Amniotic epithelial cell (primary cell): Measurements from ENCODE around the gene SLMAP.

Source experiments
- DNase-seq: peaks from one replicate; pipeline ENCODE4 v3.0.0-alpha.2; 2010; ENCODE audit warnings: low read depth

The SLMAP gene

DNA sequence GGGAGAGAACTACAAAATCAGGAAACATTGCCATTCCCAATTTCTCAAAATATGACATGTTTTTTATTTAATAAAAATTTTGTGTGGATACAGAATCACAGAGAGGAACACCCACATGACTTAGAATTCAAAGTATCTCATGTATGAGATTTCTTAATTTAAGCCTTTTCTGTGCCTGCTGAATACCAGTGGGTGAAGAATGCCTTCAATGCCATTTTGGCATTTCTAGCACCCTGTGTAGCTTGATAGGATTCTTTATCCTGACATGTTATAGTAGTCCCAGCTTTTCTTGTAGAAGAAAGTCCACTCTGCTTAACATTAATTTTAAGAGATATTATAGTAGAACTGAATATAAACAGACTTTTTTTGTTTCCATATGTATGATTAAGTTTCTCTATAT lies 3.1 kb upstream of the SLMAP start:
- DNase-seq = no peak

DNA sequence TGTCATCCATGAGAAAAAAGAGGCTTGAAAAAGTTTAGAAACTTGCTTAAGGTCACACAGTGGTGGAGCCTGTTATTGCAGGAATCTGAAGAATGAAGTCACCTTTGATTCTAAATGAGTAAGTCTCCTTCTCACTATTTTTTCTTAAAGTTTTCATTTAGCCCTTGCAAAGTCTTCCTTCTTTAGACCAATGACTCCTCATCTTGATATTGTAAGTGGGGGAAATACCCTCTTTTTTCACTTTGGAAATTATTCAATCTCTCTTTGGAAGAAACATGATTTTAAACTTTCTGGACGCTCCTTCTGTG lies 787 bp upstream of the SLMAP start:
- peak; percentile 46 for DNase-seq

DNA sequence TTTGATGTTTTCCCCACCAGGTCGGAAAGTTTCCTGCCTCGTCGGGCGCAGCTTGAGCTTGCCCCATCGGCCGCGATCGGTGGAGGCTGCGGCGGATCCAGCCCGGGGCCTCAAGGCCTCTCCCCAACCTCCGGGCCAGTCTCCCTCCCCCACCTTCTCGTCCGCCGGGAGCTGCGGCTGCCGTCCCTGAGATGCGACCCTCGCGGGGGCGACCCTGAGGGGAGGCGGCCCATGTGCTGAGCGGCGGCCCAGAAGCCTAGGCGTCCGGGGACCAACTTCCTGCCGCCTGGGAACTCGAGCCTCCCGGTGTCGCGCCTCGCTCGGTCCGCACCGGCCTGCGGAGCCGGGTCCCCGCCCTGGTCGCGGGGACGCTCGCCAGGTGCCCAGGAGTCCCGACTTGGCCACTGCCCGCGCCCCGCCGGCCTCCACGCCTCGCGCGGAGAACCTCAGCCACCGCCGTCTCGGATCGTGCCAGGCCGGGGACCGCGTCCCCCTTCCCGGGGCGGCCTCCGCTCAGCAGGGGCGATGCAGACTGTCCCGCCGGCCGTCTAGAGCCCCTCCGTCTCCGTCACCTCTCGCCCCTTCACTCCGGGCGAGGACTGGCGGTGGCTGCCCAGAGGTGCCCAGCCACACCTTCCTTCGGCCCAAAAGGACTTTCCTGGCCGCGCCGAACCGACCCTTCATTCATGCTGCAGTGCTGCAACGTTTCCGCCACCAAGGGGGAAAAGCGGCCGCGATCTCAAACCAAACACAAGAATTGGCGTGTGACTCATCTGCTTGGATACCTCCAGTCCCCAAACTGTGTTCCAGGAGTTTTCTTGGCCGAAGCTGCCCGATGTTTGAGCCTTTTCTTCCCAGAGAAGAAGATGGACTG lies 656 bp downstream of the SLMAP start:
- peak; percentile 21 for DNase-seq

DNA sequence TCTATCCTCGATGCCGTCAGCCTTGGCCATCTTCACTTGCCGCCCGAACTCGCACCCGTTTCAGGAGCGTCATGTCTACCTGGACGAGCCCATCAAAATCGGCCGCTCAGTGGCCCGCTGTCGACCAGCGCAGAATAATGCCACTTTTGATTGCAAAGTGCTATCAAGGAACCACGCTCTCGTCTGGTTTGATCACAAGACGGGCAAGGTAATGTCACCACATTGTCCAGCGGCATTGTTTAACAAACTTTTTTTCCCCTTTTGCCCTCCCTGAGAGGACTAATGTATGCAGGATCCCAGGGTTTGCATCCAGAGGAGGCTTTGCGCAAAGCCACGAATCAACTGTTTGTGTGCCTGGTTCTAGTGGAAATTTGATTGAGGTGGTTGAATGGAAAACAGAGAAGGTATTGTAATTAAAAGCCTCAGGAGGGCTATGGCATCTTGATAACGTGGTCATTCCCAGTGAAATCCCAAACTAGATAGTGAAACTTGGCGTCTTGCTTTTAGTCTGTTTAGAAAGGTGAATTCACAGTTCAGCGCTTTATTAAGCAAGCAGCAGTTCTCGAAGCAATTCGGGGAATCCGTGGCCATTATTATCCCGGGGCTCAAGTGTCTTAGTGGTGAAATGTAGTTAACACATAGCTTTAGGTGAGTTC lies 1.7 kb downstream of the SLMAP start:
- DNase-seq = peak; percentile 50

DNA sequence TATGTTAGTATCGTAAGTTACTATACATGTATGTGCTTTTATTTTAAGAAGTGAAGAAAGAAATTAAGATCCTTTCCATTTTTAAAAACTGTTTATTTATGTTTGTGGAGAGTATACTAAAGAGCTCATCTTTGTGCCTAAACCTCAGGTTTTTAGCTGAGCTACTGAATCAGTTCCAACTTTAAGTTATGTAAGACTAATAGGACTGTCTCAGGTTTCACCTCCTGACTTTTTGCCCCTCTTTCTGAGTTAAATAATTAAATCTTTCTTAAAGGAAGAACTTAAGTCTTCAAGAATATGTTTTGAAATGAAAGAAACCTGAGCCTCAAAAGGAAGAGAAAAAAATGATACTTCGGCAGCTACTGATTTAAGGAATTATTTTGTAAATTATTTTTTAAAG lies 2.6 kb downstream of the SLMAP start:
- DNase-seq = no peak

DNA sequence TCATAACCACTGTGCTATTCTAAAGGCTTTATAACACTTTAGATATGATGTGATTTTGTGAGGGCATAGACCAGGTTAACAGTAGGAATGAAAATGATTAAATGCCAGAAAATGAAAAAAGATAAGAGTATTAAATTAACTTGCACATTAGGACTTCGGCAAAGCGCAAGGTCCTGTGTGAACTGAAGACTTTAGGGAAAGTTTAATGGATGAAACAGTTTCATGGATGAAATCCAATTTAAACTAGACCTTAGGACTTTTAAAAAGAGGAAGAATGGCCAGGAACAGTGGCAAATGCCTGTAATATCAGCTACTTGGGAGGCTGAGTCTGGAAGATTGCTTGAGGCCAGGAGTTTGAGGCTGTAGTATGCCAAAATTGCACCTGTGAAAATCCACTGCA lies 8.7 kb downstream of the SLMAP start:
- no peak for DNase-seq

DNA sequence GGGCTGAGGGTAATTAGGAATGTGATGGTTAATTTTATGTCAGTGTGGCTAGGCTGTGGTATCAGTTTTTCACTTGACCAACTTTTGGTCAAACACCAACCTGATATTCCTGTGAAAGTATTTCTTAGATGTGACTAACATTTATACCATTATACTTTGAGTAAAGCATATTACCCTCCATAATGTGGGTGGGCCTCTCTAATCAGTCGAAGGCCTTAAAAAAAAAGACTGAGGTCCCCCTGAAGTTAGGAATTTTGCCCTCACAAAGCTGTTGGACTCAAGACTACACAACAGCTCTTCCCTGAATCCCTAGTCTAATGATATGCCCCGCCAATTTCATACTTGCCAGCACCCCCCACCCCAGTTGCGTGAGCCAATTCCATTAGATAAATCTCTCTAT lies 12.5 kb downstream of the SLMAP start:
- DNase-seq = no peak

DNA sequence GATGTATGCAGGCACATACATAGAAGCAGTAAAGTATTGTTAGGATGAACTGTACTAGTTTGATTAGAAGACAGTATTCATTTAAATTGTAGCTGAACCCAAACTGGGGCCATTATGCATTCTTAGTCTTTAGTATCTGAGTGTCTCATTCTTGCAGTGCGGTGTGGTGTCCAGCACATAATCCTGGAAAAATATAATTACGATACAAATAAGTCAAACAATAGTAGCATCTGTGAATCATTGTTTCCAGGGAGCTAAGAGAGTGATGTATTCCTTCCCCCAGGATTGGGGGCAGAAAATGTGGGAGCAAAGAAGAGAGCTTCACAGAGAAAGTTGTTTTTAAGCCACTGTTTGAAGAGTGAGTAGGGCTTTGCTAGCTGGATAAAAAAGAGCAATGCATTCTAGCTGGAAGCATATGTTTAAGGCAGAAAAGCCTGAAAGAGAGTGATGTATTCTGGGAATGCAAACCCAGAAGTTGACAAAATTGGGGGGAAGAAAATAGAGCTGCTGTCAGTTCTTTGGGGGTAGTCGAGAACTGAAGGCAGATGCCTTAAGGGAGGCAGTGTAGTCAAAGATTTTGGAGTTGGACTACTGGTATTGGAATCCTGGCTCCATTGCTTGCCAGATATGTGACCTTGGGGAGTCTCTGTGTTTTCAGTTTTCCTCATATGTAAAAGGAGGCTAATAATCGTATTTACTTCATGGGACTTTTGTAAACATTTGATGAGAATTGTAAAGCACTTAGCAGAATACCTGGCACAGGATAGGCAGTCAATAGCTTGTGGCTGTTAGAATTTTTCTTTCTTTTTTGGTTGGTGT lies 14.1 kb downstream of the SLMAP start:
- no peak for DNase-seq

DNA sequence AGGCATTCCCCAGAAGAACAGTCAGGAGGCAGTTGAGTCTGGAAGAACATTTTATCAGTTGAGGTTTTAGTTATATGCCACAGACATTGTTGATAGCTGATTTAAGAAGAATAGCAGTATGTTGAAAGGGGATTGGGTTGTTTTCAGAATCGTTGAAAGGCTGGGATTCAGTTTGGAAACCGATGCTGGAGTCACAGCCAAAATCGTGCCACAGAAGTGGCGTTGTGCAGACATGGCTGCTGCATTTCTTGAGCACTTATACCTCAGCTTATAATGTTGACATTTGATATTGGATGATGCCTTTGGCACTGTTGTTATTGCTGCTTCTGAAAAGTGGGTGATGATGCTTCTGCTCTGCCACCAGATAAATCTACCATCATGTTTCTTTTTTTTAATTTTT lies 16.1 kb downstream of the SLMAP start:
- DNase-seq = no peak

DNA sequence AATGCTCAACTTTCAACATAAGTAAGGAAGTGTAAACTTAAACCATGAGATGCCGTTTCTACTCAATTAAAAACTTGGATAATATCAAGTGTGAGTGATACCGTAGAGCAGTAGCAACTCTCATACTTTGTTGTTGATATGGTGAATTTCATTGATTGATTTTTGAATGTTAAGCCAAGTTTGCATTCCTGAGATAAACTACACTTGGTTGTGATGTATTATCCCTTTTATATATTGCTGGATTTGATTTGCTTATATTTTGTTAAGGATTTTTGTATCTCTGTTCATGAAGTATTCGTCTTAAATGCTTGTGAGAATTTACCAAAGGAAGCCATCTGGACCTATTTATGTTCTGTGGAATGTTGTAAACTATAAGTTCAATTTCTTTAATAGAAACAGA lies 21.7 kb downstream of the SLMAP start:
- DNase-seq = no peak

DNA sequence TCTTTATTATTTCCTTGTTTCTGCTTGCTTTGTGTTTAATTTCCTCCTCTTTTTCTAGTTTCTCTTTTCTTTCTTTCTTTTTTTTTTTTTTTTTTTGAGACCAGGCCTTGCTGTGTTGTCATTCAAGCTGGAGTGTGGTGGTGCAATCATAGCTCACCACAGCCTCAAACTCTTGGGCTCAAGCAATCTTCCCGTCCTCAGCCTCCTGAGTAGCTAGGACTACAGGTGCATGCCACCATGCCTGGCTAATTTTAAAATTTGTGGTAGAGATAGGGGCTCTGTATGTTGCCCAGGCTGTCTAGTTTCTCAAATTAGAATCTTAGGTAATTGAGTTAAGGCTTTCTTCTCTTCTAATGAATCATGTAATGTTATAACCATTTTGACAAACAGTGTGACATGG lies 22.4 kb downstream of the SLMAP start:
- DNase-seq = peak; percentile 63

DNA sequence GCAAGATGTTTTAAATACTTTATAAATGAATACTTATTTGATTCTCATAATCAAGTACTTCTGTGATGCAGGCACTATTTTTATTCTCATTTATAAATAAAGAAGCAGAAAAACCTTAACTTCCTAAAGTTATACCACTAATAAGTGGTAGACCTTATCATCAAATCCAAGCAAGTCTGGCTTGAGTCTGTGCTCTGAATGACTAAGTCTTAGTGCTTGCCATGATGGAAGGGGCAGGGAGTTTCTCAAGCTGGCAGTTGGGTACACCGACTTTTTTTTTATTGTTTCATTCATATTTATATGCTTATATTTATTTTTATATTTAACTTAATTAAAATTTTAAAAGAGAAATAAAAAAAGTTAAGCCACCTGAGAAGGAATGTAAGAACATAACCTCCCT lies 23.6 kb downstream of the SLMAP start:
- no peak for DNase-seq

DNA sequence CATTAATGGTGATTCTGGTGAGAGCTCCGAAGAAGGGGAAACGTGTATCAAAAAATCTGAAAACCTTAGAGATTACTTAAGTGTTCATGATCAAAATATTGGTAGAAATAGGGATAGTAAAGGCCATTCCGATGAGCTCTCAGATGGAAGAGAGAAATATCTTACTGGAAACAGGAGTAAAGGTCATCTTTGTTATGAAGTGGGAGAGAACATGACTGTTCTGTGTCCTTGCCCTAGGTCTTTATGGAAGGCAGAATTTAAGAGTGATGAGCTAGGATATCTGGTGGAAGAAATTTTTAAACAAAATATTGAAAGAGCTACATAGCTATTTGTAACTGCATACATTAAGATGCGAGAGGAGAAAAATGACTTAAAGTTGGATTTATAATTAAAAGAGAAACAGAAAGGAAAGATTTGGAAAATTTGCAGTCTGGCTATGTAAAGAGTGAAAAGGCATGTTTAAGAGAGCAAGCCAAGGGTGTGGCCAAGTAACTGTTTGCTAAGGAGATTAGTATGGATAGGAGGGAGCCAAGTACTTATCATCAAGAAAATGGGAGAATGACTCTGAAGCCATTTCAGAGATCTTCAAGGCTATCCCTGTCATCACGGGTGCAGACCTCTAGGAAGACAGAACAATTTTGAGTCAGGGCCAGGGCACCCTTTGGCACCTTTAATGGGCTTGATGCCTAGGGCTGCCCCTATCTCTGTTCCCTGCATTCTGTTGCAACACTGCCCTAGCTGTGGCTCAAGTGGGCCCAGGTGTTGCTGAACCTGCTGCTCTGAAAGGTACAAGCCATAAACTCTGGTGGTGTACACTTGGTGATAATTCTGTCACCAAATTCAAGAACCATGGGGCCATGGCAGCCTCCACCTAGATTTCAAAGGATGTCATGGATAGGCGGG lies 27.3 kb downstream of the SLMAP start:
- no peak for DNase-seq

DNA sequence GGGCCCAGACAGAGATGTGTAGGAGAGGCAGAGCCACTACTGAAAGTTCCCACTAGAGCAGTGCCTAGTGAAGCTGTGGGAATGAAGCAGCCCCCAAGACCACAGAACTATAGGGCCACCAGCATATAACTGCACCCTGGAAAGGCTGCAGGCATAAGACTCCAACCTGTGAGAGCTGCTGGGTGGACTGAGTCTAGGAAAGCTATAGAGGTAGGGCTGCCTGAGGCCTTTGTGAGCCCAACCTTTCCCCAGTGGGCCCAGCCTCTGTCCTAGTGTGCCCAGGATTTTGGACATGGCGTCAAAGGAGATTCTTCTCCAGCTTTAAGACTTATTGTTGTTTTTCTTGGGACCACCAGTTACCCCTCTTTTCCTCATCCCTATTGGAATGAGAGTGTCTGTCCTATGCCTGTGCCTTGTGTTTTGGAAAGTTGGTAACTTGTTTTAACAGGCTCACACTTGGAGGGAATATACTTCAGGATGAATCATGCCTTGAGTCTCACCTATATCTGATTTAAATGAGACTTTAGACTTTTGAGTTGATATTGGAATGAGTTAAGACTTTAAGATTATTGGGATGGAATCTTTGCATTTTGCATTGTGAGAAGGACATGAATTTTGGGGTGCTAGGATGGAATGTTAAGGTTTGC lies 28.1 kb downstream of the SLMAP start:
- no peak for DNase-seq

DNA sequence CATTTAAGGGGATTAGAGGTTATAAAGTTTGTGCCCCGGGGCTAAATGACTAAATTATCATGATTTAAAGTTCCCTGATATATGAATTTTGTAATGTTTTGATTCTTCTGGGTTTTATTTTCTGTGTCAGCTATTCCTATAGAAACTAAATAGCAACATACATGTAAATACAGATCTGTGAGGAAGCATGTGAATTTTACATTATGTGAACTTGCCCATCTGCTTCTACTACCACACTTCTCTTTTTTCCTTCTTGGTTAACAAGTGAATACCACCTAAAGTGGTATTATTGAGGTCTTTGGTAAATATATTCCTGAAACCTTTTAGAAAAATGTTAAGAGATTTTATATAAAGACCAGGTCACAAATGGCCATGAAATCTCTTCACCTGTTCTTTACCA lies 29.3 kb downstream of the SLMAP start:
- DNase-seq = no peak

DNA sequence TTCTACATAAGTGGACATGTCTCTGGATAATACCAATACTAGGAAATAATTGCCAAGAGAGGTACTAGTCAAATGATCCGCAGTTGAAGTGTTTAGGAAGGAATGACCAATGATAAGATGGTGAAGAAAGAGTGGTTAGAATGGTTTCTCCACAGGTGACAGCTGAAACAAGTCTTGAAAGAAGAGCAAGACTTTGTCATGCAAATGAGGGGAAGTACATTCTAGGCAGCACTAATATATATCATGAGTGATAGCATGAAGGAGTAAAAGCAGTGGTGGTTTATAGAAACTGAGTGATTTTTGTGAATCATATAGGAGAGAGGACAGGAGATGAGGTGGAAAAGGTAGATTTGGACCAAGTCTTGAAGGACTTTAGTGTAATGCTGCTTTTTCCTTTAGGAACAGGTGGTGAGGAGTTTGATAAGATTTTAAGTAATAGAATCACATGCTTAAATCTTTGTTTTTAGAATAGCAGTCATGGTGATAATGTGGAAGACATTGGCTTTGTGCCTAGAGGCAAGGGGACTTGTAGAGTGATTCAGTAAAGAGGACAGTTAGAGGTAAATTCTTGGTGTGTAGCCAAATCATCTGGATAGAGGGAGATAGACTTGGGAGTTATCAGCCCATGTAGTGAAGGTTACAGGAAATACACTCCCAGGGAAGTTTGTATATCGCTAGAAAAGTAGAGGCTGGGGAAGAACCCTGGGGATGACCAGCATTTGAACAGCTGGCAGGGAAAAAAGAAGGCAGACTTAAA lies 31.9 kb downstream of the SLMAP start:
- no peak for DNase-seq

DNA sequence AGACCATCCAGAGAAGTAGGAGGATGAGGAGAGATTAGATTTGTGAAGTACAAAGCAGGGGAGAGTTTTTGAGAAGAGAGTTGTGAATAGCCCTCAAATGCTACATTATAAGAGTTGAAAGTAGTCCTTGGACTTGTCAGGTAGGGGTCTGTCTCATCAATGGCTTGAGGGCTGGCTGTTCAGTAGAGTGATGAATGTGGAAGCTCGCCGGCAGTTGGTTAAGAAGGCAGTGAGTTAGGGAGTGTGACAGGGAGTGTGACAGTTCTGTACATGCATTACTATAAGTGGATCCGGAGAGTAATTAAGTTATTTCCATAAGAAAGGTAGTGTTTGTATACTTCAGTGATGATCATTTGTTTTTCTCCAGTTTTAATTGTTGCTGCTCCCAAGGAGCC lies 32.5 kb downstream of the SLMAP start:
- DNase-seq = no peak

DNA sequence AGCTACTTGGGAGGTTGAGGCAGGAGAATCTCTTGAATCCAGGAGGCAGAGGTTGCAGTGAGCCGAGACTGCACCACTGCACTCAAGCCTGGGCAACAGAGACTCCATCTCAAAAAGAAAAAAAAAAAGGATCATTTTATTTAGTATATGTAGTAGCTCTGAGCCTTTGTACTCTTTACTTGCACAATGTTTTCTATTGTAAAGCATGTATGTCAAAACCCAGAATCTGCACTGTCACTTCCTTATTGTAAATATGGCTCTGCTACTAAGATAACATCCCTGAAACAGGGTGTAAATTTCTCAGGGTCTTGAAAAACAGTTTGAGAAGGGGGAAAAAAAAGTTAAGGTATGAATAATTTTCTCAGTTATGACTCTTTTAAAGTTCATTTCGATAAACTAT lies 35.1 kb downstream of the SLMAP start:
- no peak for DNase-seq

DNA sequence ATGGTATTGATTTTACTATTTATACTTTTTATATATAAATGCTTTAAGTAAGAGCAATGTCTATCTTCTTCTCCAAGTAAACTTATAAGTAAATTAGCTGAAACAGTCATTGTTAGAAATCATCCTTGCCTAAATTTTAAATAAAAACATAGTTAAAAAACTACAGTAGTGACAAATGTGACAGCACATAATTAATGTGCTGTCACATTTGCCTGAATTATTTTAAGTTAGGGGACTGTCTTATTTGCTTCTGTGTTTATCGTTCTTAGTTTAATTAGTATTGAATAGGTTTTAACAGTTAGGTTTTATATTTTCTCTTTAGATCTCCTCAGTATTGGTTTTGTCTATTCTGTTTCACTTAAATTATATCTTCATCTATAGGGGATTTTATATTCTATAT lies 36.1 kb downstream of the SLMAP start:
- DNase-seq = no peak

DNA sequence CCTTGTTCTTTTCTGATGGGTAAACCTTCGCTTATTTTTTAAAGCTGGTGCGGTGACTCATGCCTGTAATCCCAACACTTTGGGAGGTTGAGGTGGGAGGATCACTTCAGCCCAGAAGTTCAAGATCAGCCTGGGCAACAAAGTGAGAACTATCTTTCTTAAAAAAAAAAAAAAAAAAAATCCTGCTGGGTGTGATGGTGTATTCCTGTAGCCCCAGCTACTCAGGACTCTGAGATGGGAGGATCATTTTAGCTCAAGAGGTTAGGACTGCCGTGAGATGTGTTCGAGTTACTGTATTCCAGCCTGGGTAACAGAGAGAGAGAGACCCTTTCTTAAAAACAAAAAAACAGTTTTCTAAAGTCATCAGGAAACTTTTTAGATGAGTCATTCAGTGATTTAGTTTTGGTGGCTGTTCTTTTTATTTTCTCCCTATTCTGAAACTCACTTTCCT lies 37.7 kb downstream of the SLMAP start:
- peak; percentile 51 for DNase-seq

DNA sequence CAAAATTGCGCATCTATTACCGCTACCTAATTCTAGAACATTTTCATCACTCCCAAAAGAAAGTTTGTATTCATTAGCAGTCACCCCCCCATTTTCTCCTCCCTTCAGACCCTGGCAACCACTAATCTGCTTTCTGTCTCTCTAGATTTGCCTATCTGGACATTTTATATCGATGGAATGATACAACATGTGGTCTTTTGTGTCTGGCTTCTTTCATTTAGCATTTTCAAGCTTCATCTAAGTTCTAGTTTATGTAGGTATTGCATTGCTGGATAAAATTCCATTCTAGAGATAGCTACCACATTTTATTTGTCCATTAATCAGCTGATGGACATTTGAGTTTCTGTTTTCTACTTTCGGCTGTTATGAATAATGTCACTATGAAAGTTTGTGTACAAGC lies 38.4 kb downstream of the SLMAP start:
- peak; percentile 49 for DNase-seq
